B cell (primary cell): ENCODE results near the gene UTP25. TPM values are rescaled to one million over a fixed set of nuclear protein-coding genes. Genes with fewer than 3 reads are reported as not detected.
"Not testable (repeated sequence)": the region's sequence is repeated elsewhere in the genome, so short reads cannot be mapped to it uniquely, and the experiment has no call there.

Experiments used
- ATAC-seq: fragments of 200-7000 bp; cut with Tn5 transposase; one replicate; pipeline ENCODE4 v1.10.0; 2021; ENCODE audit warnings: low read depth, mild to moderate bottlenecking, moderate number of reproducible peaks, moderate library complexity
- CTCF ChIA-PET: fragments of 350-600 bp; sonication (Branson Sonifier 250); formaldehyde crosslinking; loops from one replicate; lab custom pipeline; 2021; ENCODE audit warnings: antibody characterized with exemption, inconsistent platforms; lab: Charles Lee
- POLR2A ChIA-PET: fragments of 350-600 bp; sonication (Branson Sonifier 250); formaldehyde crosslinking; loops from one replicate; lab custom pipeline; 2021; ENCODE audit warnings: antibody characterized with exemption; lab: Charles Lee
- DNase-seq: peaks from one replicate; pipeline ENCODE4 v3.0.0; 2013
- H2AFZ ChIP-seq: 2 replicates; pipeline ENCODE4 v1.6.1; 2012; ENCODE audit warnings: mild to moderate bottlenecking, low read depth, low read length; ENCODE audit not compliant: insufficient read depth, poor library complexity, severe bottlenecking
- H3K27ac ChIP-seq, 2 donors: 1 replicate in 1 of 2; 2 replicates in 1 of 2; pipeline ENCODE4 v1.5.1; 2012 to 2013; ENCODE audit warnings: low read length in 2 of 2, mild to moderate bottlenecking in 2 of 2, moderate library complexity in 1 of 2
- H3K27me3 ChIP-seq, 4 experiments: fragments of 200-600 bp in 1 of 4; sonication (generic) in 1 of 4; replicated peaks in 1 of 4; 1 replicate in 2 of 4; 2 replicates in 2 of 4; pipeline versions ENCODE4 v1.6.1 to v1.7.0; 2013 to 2016; ENCODE audit warnings: low read length in 3 of 4, mild to moderate bottlenecking in 2 of 4, mixed read lengths in 1 of 4, moderate library complexity in 1 of 4; ENCODE audit not compliant: insufficient read depth in 4 of 4, control insufficient read depth in 3 of 4; ENCODE audit errors: control extremely low read depth in 1 of 4
- H3K36me3 ChIP-seq, 2 experiments: replicated peaks in 1 of 2; 1 replicate in 1 of 2; 2 replicates in 1 of 2; pipeline versions ENCODE4 v1.6.1 to v1.7.1; 2013; ENCODE audit warnings: low read length in 1 of 2; ENCODE audit not compliant: insufficient read depth in 2 of 2, control insufficient read depth in 1 of 2; ENCODE audit errors: control extremely low read depth in 1 of 2, extremely low read depth in 1 of 2
- H3K4me1 ChIP-seq, 2 donors: fragments of 200-600 bp in 1 of 2; sonication (generic) in 1 of 2; 1 replicate in 1 of 2; 2 replicates in 1 of 2; pipeline versions ENCODE4 v1.5.1 to v1.6.1; 2013 to 2017; ENCODE audit warnings: low read length in 2 of 2; ENCODE audit not compliant: control insufficient read depth in 2 of 2, insufficient read depth in 2 of 2
- H3K4me2 ChIP-seq: replicated peaks from 2 replicates; pipeline ENCODE3; 2012; ENCODE audit warnings: mild to moderate bottlenecking, low read depth, low read length; ENCODE audit not compliant: poor library complexity, severe bottlenecking
- H3K4me3 ChIP-seq, 5 experiments: fragments of 200-600 bp in 1 of 5; sonication (generic) in 1 of 5; 1 replicate in 3 of 5; 2 replicates in 2 of 5; pipeline versions ENCODE4 v1.5.1 to v1.7.0; 2011 to 2016; ENCODE audit warnings: low read length in 4 of 5, mild to moderate bottlenecking in 4 of 5, low read depth in 2 of 5, control low read depth in 1 of 5, moderate library complexity in 1 of 5; ENCODE audit not compliant: insufficient read depth in 1 of 5; ENCODE audit errors: control extremely low read depth in 1 of 5, extremely low read depth in 1 of 5
- H3K79me2 ChIP-seq: fragments of 200-600 bp; sonication (generic); one replicate; pipeline ENCODE4 v1.6.0; 2016; ENCODE audit warnings: low read length; ENCODE audit not compliant: control insufficient read depth, insufficient read depth
- H3K9ac ChIP-seq: fragments of 200-600 bp; sonication (generic); 2 replicates; pipeline ENCODE4 v1.6.1; 2017; ENCODE audit warnings: mild to moderate bottlenecking, low read length, moderate library complexity
- H3K9me3 ChIP-seq, 3 donors: one replicate each; pipeline versions ENCODE4 v1.6.1 to v1.7.1; 2013; ENCODE audit warnings: low read length in 2 of 3; ENCODE audit not compliant: control insufficient read depth in 2 of 3, insufficient read depth in 1 of 3; ENCODE audit errors: control extremely low read depth in 1 of 3
- H4K20me1 ChIP-seq: 2 replicates; pipeline ENCODE4 v1.6.0; 2012; ENCODE audit warnings: mild to moderate bottlenecking, low read length; ENCODE audit not compliant: insufficient read depth, control insufficient read depth, poor library complexity, severe bottlenecking
- H3K27ac Mint-ChIP-seq: one replicate; pipeline ENCODE4 v1.8.0; 2021; ENCODE audit warnings: mixed read lengths
- H3K27me3 Mint-ChIP-seq: one replicate; pipeline ENCODE4 v1.8.0; 2021; ENCODE audit warnings: mixed read lengths
- H3K4me1 Mint-ChIP-seq: one replicate; pipeline ENCODE4 v1.8.0; 2021; ENCODE audit warnings: mixed read lengths
- H3K4me3 Mint-ChIP-seq: one replicate; pipeline ENCODE4 v1.8.0; 2021; ENCODE audit warnings: mixed read lengths
- H3K9me3 Mint-ChIP-seq: one replicate; pipeline ENCODE4 v1.8.0; 2022; ENCODE audit warnings: mixed read lengths; ENCODE audit not compliant: insufficient read depth
- EZH2 ChIP-seq: IDR thresholded peaks from 2 replicates; pipeline ENCODE4 v1.6.1; 2012; ENCODE audit warnings: borderline replicate concordance, low read depth, mild to moderate bottlenecking, moderate library complexity, low read length; ENCODE audit not compliant: insufficient read depth, poor library complexity, severe bottlenecking
- WGBS: methylation state at CpG from one replicate; pipeline ENCODE4 v1.1.5; 2013; ENCODE audit warnings: missing lambda C conversion rate; ENCODE audit not compliant: insufficient coverage; 5-methylcytosine and 5-hydroxymethylcytosine counted together
- intact Hi-C: fragments of 100-400 bp; cut with micrococcal nuclease; formaldehyde crosslinking; loops from one replicate; pipeline ENCODE4 v1.10.0; 2022
- polyA plus RNA-seq: library from polyadenylated mRNA; depleted of rRNA; stranded (reverse); fragments of >200 nt; gene quantifications from 2 replicates; pipeline ENCODE4 v1.2.3, GENCODE V29; 2012
- total RNA-seq, 2 donors: library from RNA; stranded (reverse); fragments of 120-200 nt in 1 of 2; gene quantifications; 1 replicate in 1 of 2; 2 replicates in 1 of 2; pipeline versions ENCODE4 v1.2.3 to v1.2.4, GENCODE V29; 2013 to 2022
- TF ChIP-seq, protein P1 (sequence below): fragments of 200-600 bp; IDR thresholded peaks from one replicate; pipeline ENCODE4 v1.8.0; 2022; ENCODE audit warnings: antibody characterized with exemption, mild to moderate bottlenecking

The UTP25 gene
- total and polyA plus RNA-seq, 2 donors (not counting 1 experiment from before 2014, with no cell fraction given), result 6.2 to 16.6 TPM

DNA sequence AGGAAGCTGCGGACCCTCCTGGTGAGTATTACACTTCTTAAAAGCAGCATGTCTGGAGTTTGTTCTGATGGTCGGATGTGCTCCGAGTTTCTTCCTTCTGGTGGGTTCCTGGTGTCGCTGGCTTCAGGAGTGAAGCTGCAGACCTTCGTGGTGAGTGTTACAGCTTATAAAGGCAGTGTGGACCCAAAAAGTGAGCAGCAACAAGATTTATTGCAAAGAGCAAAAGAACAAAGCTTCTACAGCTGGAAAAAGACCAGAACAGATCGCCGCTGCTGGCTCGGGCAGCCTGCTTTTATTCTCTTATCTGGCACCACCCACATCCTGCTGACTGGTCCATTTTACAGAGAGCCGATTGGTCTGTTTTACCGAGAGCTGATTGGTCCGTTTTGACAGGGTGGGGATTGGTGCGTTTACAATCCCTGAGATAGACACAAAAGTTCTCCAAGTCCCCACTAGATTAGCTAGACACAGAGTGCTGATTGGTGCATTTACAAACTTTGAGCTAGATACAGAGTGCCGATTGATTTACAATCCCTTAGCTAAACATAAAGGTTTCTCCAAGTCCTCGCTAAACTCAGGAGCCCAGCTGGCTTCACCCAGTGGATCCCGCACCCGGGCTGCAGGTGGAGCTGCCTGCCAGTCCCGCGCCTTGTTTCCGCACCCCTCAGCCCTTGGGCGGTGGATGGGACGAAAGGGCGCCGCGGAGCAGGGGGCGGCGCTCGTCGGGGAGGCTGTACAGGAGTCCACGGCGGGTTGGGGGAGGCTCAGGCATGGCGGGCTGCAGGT, 60.7 kb downstream of the UTP25 start:
- H3K79me2 ChIP-seq, H3K4me3 ChIP-seq, H3K27ac ChIP-seq, H3K4me1 ChIP-seq, H3K27ac Mint-ChIP-seq, H3K4me2 ChIP-seq, H2AFZ ChIP-seq, H4K20me1 ChIP-seq, H3K4me1 Mint-ChIP-seq, DNase-seq, H3K27me3 ChIP-seq, H3K9me3 Mint-ChIP-seq, H3K36me3 ChIP-seq, H3K4me3 Mint-ChIP-seq, H3K9me3 ChIP-seq, ATAC-seq, POLR2A ChIA-PET, H3K9ac ChIP-seq, intact Hi-C loops: not testable (repeated sequence)
- 95% methylated on average over 29 of the region's 31 CpGs for WGBS
- CTCF ChIA-PET, result interaction anchor here (0.6 kb wide), 1 partner anchor 9 kb away, joined by 3 read pairs; no protein-coding TSS in a partner anchor
- peaks cover 22% of the 10 kb centered on the region for H3K27me3 Mint-ChIP-seq

DNA sequence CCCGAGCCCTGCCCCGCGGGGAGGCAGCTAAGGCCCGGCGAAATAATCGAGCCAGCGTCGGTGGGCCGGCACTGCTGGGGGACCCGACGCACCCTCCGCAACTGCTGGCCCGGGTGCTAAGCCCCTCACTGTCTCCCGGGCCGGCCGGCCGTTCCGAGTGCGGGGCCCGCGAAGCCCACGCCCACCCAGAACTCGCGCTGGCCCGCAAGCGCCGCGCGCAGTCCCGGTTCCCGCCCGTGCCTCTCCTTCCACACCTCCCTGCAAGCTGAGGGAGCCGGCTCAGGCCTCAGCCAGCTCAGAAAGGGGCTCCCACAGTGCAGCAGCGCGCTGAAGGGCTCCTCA, 61.3 kb downstream of the UTP25 start:
- Histone ChIP-seq H2AFZ (no peak overlapping the region), H3K36me3 (no peaks in the 10 kb centered on the region), H3K9ac (no peak overlapping the region), H3K27ac (no peak overlapping the region), H3K9me3 (peaks cover 0 to 3% (median 0%) of the 10 kb centered on the region in 3 donors), H3K4me3 (no peak overlapping the region), H3K27me3 (peaks cover 0 to 5% (median 2%) of the 10 kb centered on the region in 4 experiments), H3K79me2 (no peaks in the 10 kb centered on the region), H3K4me2 (no peak overlapping the region), H3K4me1 (no peaks in the 10 kb centered on the region), H4K20me1 (no peaks in the 10 kb centered on the region)
- Mint-ChIP-seq H3K4me3 (no peak overlapping the region), H3K9me3 (no peaks in the 10 kb centered on the region), H3K4me1 (no peaks in the 10 kb centered on the region), H3K27me3 (peaks cover 22% of the 10 kb centered on the region), H3K27ac (no peak overlapping the region)
- DNase-seq (no peak), ATAC-seq (no peak)
- TF ChIP-seq EZH2, result no peak
- TF ChIP-seq, protein P1, sequence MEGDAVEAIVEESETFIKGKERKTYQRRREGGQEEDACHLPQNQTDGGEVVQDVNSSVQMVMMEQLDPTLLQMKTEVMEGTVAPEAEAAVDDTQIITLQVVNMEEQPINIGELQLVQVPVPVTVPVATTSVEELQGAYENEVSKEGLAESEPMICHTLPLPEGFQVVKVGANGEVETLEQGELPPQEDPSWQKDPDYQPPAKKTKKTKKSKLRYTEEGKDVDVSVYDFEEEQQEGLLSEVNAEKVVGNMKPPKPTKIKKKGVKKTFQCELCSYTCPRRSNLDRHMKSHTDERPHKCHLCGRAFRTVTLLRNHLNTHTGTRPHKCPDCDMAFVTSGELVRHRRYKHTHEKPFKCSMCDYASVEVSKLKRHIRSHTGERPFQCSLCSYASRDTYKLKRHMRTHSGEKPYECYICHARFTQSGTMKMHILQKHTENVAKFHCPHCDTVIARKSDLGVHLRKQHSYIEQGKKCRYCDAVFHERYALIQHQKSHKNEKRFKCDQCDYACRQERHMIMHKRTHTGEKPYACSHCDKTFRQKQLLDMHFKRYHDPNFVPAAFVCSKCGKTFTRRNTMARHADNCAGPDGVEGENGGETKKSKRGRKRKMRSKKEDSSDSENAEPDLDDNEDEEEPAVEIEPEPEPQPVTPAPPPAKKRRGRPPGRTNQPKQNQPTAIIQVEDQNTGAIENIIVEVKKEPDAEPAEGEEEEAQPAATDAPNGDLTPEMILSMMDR, result no peak
- ChIA-PET POLR2A (no interaction called here), CTCF (no interaction called here)
- intact Hi-C loops, result no loop called here
- WGBS, result 92% methylated on average over 35 of the region's 35 CpGs
